Amygdala (tissue), 56 donors: ENCODE data around the gene SLC41A3.
"Not testable (repeated sequence)": the region's sequence is repeated elsewhere in the genome, so short reads cannot be mapped to it uniquely, and the experiment has no call there.

Experiments
- DNase-seq, 56 donors: peaks; one replicate each; lab custom pipeline; 2025; lab: John Stamatoyannopoulos, UW

Gene SLC41A3

GRCh38 chr3:125963834-125964233 is 120.1 kb downstream of the SLC41A3 start:
- not testable (repeated sequence) for DNase-seq

GRCh38 chr3:125961289-125961589 is 122.7 kb downstream of the SLC41A3 start:
- DNase-seq, result no peak

- no peak for DNase-seq
Observed at GRCh38 chr3:125960456-125961288, 123.3 kb downstream of the SLC41A3 start.

- DNase-seq, result no peak
Observed at GRCh38 chr3:125960066-125960424, 123.9 kb downstream of the SLC41A3 start.

- DNase-seq, result no peak
Observed at GRCh38 chr3:125959317-125960065, 124.4 kb downstream of the SLC41A3 start.

GRCh38 chr3:125958511-125959316 is 125.2 kb downstream of the SLC41A3 start:
- DNase-seq, result no peak

- no peak for DNase-seq
Observed at GRCh38 chr3:125957674-125958510, 126.0 kb downstream of the SLC41A3 start.

GRCh38 chr3:125957020-125957419 is 126.9 kb downstream of the SLC41A3 start:
- not testable (repeated sequence) for DNase-seq
